ENCODE measurements around the gene PGA4.
"Not testable (repeated sequence)": the region's sequence is repeated elsewhere in the genome, so short reads cannot be mapped to it uniquely, and the experiment has no call there.

GRCh38 chr11:61237130-61237529 lies 15.0 kb downstream of the PGA4 start:
- not testable (repeated sequence) for TF ChIP-seq CTCF (IDR thresholded peaks at IDR 0.05); ZFX (IDR thresholded peaks at IDR 0.05; ENCODE audit: borderline replicate concordance)
